Kidney (tissue), 14 donors: ENCODE data around the gene PROKR1. TPM values are rescaled to one million over a fixed set of nuclear protein-coding genes. Genes with fewer than 3 reads are reported as not detected.

Source experiments
- DNase-seq, 5 donors: peaks; one replicate each; pipeline ENCODE4 v3.0.0-alpha.2; 2013 to 2020
- FAIRE-seq: peaks from 2 replicates; lab custom pipeline; 2012; peaks lifted over from hg19 to GRCh38; lab: Jason Lieb, UNC
- H3K27ac ChIP-seq, 2 donors: one replicate each; pipeline ENCODE4 v1.7.0; 2013; ENCODE audit warnings: low read depth in 2 of 2, low read length in 2 of 2, inconsistent platforms in 1 of 2
- H3K27me3 ChIP-seq: one replicate; pipeline ENCODE4 v1.7.1; 2013; ENCODE audit warnings: low read length, inconsistent platforms; ENCODE audit not compliant: control insufficient read depth, insufficient read depth
- H3K36me3 ChIP-seq, 3 donors: one replicate each; pipeline versions ENCODE4 v1.7.0 to v1.7.1; 2013; ENCODE audit warnings: low read length in 3 of 3, control low read depth in 1 of 3, inconsistent platforms in 1 of 3; ENCODE audit not compliant: insufficient read depth in 3 of 3, control insufficient read depth in 2 of 3
- H3K4me1 ChIP-seq, 3 donors: one replicate each; pipeline versions ENCODE4 v1.7.0 to v1.7.1; 2013; ENCODE audit warnings: low read length in 3 of 3, inconsistent platforms in 1 of 3, low read depth in 1 of 3; ENCODE audit not compliant: control insufficient read depth in 2 of 3, insufficient read depth in 2 of 3
- H3K4me3 ChIP-seq, 3 donors: one replicate each; pipeline versions ENCODE4 v1.7.0 to v1.8.1; 2013; ENCODE audit warnings: low read length in 3 of 3, control low read depth in 1 of 3, inconsistent platforms in 1 of 3
- H3K9ac ChIP-seq, 3 donors: one replicate each; pipeline versions ENCODE4 v1.7.0 to v1.7.1; 2013; ENCODE audit warnings: low read length in 3 of 3, control low read depth in 1 of 3, inconsistent platforms in 1 of 3
- H3K9me3 ChIP-seq, 3 donors: one replicate each; pipeline versions ENCODE4 v1.7.0 to v1.7.1; 2013; ENCODE audit warnings: low read length in 3 of 3, control low read depth in 1 of 3, inconsistent platforms in 1 of 3; ENCODE audit not compliant: control insufficient read depth in 2 of 3, insufficient read depth in 1 of 3
- intact Hi-C: fragments of 100-400 bp; cut with DNase I; formaldehyde crosslinking; loops from one replicate; pipeline ENCODE4 v1.11.1; 2022
- polyA plus RNA-seq: library from polyadenylated mRNA; stranded (reverse); fragments of 350-450 nt; fragmentation: Illumina TruSeq; extraction: RNeasy Lipid Tissue Mini Kit (QIAGEN cat#74804); gene quantifications from one replicate; pipeline ENCODE4 v1.2.3, GENCODE V29; 2014; ENCODE audit warnings: low read depth, low replicate concordance; ENCODE audit not compliant: insufficient read depth
- total RNA-seq: library from RNA; stranded (reverse); fragmentation: NEBNext Ultra II Directional; extraction: Animal tissue kit (Norgen Biotek cat#: 25700); gene quantifications from one replicate; pipeline ENCODE4 v1.2.1, GENCODE V29; 2021
- TF ChIP-seq, protein P1 (sequence below): IDR thresholded peaks from 3 replicates; pipeline ENCODE4 v1.5.1; 2012; ENCODE audit warnings: mild to moderate bottlenecking, moderate library complexity, borderline replicate concordance; ENCODE audit not compliant: insufficient read depth; ENCODE audit errors: extremely low read depth
- donor health status: control.
- donor health status: control.
- donor health status: control.
- donor health status: control.
- donor health status: control.
- donor health status: DM: yes; HTN: yes; CAD: no.
- donor health status: Normal renal cell carcinoma (clear cell type).

Gene PROKR1
- total and polyA plus RNA-seq, 2 donors from 2014 or later = not detected

DNA sequence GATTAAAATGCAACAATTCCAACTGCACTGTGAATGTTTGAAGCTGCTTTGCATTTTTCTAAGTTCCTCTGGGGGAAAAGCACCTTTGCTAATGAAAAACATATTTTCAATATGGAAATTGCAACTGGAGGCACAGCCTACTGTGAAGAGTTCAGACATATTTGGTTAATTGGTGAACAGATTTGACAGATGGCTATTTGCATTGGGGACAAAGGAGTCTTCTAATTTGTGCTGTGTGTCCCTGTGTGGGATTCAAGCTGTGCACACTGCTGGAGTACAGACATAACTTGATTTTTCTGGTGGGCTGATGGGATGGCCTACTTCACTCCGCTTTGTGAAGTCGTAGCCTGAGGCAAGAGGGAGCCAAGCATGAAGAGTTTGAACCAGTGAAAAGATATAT lies 50.6 kb downstream of the PROKR1 start:
- TF ChIP-seq, protein P1, sequence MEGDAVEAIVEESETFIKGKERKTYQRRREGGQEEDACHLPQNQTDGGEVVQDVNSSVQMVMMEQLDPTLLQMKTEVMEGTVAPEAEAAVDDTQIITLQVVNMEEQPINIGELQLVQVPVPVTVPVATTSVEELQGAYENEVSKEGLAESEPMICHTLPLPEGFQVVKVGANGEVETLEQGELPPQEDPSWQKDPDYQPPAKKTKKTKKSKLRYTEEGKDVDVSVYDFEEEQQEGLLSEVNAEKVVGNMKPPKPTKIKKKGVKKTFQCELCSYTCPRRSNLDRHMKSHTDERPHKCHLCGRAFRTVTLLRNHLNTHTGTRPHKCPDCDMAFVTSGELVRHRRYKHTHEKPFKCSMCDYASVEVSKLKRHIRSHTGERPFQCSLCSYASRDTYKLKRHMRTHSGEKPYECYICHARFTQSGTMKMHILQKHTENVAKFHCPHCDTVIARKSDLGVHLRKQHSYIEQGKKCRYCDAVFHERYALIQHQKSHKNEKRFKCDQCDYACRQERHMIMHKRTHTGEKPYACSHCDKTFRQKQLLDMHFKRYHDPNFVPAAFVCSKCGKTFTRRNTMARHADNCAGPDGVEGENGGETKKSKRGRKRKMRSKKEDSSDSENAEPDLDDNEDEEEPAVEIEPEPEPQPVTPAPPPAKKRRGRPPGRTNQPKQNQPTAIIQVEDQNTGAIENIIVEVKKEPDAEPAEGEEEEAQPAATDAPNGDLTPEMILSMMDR = no peak
- Histone ChIP-seq H3K4me3 (no peak overlapping the region), H3K27me3 (no peaks in the 10 kb centered on the region), H3K9ac (no peak overlapping the region), H3K4me1 (no peaks in the 10 kb centered on the region), H3K36me3 (no peaks in the 10 kb centered on the region), H3K9me3 (peaks cover 0 to 5% (median 0%) of the 10 kb centered on the region in 3 donors), H3K27ac (no peak overlapping the region)
- no peak for FAIRE-seq
- intact Hi-C loops = no loop called here
- DNase-seq = no peak

DNA sequence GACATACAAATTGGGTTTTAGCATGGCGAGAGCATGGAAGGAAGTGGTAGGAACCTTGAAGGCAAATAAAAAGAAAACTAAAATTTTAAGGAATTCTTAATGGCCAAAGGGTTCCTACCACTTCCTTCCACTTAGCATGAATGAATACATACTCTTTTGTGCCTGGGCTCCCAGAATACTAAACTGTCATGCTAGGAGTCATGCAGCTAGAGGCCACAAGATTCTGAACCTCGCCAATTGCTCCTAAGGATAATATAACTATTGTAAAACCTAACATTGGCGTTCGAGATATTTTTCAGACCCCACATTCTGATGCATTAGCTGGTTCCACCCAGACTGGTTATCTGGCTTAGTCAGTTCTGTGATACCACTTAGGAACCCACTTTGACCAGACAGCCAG lies 52.6 kb downstream of the PROKR1 start:
- FAIRE-seq (no peak), DNase-seq (no peak)
- Histone ChIP-seq H3K36me3 (no peaks in the 10 kb centered on the region), H3K4me1 (no peaks in the 10 kb centered on the region), H3K4me3 (no peak overlapping the region), H3K27ac (no peak overlapping the region), H3K9ac (no peak overlapping the region), H3K27me3 (no peaks in the 10 kb centered on the region), H3K9me3 (peaks cover 0 to 5% (median 0%) of the 10 kb centered on the region in 3 donors)
- TF ChIP-seq, protein P1 = no peak
- intact Hi-C loops = no loop called here

DNA sequence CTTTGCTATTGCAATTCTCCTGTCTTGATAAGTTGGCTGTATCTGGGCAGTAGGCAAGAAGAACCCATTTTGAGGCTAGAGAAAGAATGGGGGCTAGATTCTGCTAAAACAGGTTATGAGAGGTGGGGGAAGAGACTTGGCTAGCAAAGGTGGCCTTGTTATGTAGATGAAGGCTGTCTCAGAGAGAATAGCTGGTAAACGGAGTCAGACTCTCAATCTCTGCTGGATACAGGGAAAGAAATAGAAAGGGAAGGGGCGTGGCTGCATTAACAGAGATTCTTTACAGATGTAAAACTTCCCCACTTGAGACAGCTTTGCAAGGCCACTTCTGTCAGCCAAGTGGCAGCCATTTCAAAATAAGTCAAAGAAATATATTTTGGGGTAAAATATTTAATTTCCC lies 53.2 kb downstream of the PROKR1 start:
- Histone ChIP-seq H3K27ac (no peak overlapping the region), H3K4me1 (no peaks in the 10 kb centered on the region), H3K36me3 (no peaks in the 10 kb centered on the region), H3K4me3 (no peak overlapping the region), H3K27me3 (no peaks in the 10 kb centered on the region), H3K9ac (no peak overlapping the region), H3K9me3 (peaks cover 0 to 5% (median 0%) of the 10 kb centered on the region in 3 donors)
- intact Hi-C loops = no loop called here
- DNase-seq (no peak), FAIRE-seq (no peak)
- TF ChIP-seq, protein P1 = no peak
